ENCODE measurements around the gene HOXB4.

The HOXB4 gene

GRCh38 chr17:48527547-48527932 is 50.6 kb downstream of the HOXB4 start:
- no peak for DNase-seq

- no peak for DNase-seq
Observed at GRCh38 chr17:48526608-48527546, 51.3 kb downstream of the HOXB4 start.

All from NCI-H526 (cell line).